NT2/D1 (cell line): ENCODE measurements around the gene DYRK1B.

Source experiments
- DNase-seq: peaks from one replicate; pipeline ENCODE4 v3.0.0-alpha.2; 2011; ENCODE audit warnings: low read depth, low spot score
- H3K27me3 ChIP-seq: 2 replicates; pipeline ENCODE4 v1.6.0; 2011; ENCODE audit warnings: mild to moderate bottlenecking; ENCODE audit not compliant: insufficient read length, insufficient read depth
- H3K36me3 ChIP-seq: 2 replicates; pipeline ENCODE4 v1.6.1; 2011; ENCODE audit warnings: mild to moderate bottlenecking, low read length, mixed read lengths; ENCODE audit not compliant: insufficient read depth, insufficient read length
- H3K4me1 ChIP-seq: 2 replicates; pipeline ENCODE4 v1.5.1; 2011; ENCODE audit not compliant: insufficient read depth, insufficient read length
- H3K4me3 ChIP-seq: 2 replicates; pipeline ENCODE4 v1.5.1; 2011; ENCODE audit warnings: low read depth; ENCODE audit not compliant: insufficient read length
- H3K9ac ChIP-seq: 2 replicates; pipeline ENCODE4 v1.6.0; 2011; ENCODE audit warnings: low read depth; ENCODE audit not compliant: insufficient read length
- H3K9me3 ChIP-seq: 2 replicates; pipeline ENCODE4 v1.5.1; 2011; ENCODE audit warnings: mild to moderate bottlenecking, low read length; ENCODE audit not compliant: insufficient read depth
- SUZ12 ChIP-seq: IDR thresholded peaks from 2 replicates; pipeline ENCODE4 v1.6.1; 2011; ENCODE audit not compliant: insufficient read length, insufficient read depth; ENCODE audit errors: extremely low read depth
- YY1 ChIP-seq: IDR thresholded peaks from 2 replicates; pipeline ENCODE4 v1.6.1; 2011; ENCODE audit not compliant: insufficient read length, insufficient read depth
- ZNF274 ChIP-seq: IDR thresholded peaks from 2 replicates; pipeline ENCODE4 v1.6.1; 2011; ENCODE audit warnings: mild to moderate bottlenecking, low read depth, low read length

DYRK1B gene

DNA sequence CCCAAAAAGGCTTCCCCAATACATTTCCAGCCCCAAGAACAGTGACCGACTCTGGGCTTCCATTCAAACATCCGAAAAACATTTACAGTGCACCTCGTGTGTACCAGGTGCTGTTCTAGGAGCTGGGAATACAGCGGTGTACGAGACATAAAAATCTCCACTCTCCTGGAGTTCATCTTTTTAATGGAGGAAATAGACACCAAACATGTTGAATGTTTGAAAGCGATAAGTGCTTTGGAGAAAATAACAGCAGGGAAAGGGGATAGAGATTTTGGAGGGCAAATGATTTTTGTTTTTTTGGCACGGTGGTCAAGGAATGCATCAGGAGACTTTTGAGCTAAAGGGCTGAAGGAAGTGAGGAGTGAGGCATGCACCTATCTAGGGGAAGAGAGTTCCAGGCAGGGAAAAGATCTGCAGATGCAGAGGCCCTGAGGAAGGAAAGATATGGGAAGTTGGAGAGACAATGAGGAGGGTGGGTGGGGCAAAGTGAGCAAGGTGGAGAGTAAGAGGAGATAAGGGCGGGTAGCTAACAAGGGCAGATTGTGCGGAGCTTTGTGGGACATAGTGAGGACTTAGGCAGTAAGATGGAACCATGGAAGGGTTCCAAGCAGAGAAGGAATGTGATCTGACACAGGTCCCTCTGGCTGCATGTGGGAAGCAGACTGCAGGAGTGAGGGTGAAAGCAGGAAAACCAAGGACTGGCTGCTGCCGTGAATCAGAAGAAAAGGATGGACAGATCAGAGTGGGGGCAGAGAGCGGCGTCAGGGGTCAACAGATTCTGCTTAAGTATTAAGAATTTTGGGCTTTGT, 12.9 kb upstream of the DYRK1B start:
- Histone ChIP-seq H3K27me3 (no peaks in the 10 kb centered on the region), H3K4me3 (peak overlapping the region; percentile 51), H3K9me3 (no peaks in the 10 kb centered on the region), H3K36me3 (peaks cover 3% of the 10 kb centered on the region), H3K9ac (peak overlapping the region; percentile 98), H3K4me1 (peaks cover 2% of the 10 kb centered on the region)
- TF ChIP-seq ZNF274 (no peak), SUZ12 (no peak), YY1 (no peak)
- DNase-seq = no peak

DNA sequence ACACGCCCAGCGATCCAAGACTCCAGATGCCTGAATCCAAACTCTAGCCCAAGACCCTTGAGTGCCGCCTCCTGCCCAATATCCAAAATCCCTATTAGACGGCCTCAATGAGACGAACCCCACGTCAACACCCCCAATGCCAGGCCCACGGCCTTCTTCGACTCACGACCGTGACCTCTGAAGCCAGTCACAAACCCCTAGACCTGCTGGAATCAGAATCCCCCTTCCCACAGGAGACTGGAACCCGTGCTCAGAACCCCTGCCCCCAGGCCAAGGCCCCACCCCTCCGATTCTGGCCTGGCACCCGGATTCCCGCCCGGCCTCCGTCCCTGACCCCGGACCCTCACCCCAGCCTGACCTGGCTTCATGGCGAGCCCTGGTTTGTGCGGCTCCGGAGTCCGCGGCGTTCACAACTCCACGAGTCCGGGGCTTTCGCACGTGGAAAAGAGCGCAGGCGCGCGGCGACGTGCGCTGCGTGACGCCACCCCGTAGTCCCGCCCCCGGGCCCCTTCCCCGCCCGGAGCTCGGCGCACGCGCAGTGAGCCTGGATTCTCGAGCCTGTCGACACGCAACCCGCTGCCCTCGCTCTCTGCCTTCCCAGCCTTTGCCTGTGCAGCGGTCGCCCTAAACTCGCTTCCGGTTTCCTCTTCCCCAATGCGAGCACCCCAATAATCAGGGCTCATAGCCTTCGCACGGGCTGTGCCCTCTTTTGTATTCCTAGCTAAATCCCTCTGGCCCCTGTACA, 12.1 kb upstream of the DYRK1B start, which contains the start of gene FBL:
Gene FBL (minus strand): TSS at position 447 of the 745 bp plus-strand sequence. CDS start 79 bp downstream, at position 368.
- TF ChIP-seq YY1 (no peak), ZNF274 (no peak), SUZ12 (no peak)
- peaks cover 2% of the 10 kb centered on the region for H3K4me1 ChIP-seq
- DNase-seq = peak; percentile 61
- H3K4me3 ChIP-seq = peak within 1 kb of the TSS; percentile 92
- H3K27me3 ChIP-seq = no peaks in the 10 kb centered on the region
- H3K36me3 ChIP-seq = peaks cover 8% of the 10 kb centered on the region
- no peaks in the 10 kb centered on the region for H3K9me3 ChIP-seq
- H3K9ac ChIP-seq = peak within 1 kb of the TSS; percentile 98

DNA sequence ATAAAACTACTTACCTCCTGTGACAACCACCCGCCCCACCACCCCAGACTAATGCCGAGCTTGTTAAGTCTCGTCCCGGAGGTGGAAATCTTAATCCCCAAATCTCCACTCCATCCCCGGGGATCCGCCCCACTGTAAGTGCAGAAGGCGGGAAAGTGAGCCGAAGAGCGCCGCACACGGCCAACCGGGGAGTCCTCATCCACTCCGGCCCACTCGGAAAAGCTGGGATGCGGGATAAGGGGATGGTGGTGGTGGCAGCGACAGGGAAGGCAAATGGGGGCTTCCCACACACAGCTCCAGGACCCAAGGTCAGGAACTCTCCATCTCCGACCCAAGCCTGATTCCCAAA, 11.6 kb upstream of the DYRK1B start:
- H3K4me3 ChIP-seq = peak overlapping the region; percentile 92
- no peak for DNase-seq
- peaks cover 13% of the 10 kb centered on the region for H3K36me3 ChIP-seq
- peaks cover 2% of the 10 kb centered on the region for H3K4me1 ChIP-seq
- no peaks in the 10 kb centered on the region for H3K27me3 ChIP-seq
- TF ChIP-seq ZNF274 = no peak
- TF ChIP-seq SUZ12 = no peak
- TF ChIP-seq YY1 = no peak
- no peaks in the 10 kb centered on the region for H3K9me3 ChIP-seq
- H3K9ac ChIP-seq = peak overlapping the region; percentile 98

DNA sequence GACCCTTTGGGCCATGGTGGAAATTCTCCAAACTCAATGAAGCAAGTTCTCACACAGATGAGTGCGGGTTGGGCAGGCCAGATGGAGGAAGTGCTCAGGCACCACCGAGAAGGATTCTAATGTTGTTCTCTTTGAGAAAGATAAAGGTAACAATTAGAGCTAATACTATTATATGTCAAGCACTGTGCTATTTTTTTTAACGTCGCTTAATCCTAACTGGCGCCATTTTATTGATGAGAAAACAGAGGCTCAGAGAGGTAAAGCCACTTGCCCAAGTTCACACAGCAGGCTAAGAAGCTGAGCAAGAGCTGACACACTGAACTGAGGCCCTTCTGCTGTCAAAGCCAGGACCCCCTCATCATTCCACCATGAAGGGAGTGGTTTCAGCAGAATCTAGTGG, 11.2 kb upstream of the DYRK1B start:
- H3K4me3 ChIP-seq = peak overlapping the region; percentile 92
- peaks cover 15% of the 10 kb centered on the region for H3K36me3 ChIP-seq
- H3K27me3 ChIP-seq = no peaks in the 10 kb centered on the region
- DNase-seq = no peak
- no peak for TF ChIP-seq SUZ12
- TF ChIP-seq ZNF274 = no peak
- no peak for TF ChIP-seq YY1
- H3K9ac ChIP-seq = peak overlapping the region; percentile 98
- H3K9me3 ChIP-seq = no peaks in the 10 kb centered on the region
- H3K4me1 ChIP-seq = peaks cover 2% of the 10 kb centered on the region

DNA sequence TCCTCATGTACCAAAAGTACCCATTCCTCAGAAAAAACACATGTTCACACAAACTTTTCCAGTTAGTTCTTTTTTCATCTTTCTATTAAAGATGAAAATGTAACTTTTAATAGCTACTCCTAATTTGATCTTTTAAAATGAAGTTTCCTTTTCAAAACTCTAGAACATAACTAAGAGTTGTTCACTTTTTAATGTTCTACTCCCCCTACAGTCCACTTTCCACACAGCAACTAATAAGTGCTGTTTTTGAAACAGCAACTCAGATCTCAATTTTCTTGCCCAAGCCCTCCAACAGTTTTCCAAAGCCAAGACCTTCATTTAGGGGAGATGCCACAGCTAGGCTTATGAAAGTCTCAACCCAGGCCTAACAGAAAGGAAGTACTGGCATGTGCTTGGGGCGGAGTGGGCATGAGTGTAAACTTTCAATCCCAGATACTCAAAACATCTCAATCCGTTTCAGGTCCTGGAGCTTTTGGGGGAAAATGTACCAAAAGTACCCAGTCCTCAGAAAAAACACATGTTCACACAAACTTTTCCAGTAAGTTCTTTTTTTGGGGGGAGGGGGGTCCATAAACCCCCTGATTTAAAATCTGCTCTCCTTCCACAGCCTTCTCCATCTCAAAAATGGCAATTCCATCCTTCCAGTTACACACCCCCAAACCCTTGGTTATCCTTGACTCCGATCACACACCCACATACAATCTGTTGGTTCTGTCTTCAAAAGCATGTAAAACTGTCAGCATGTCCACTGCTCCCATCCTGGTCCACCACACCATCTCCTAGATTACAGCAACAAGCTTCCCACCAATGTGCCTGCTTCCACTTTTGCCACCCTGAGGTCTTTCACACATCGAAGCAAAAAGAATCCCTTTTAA, 10.2 kb upstream of the DYRK1B start:
- no peaks in the 10 kb centered on the region for H3K9me3 ChIP-seq
- H3K4me1 ChIP-seq = peaks cover 2% of the 10 kb centered on the region
- peaks cover 26% of the 10 kb centered on the region for H3K36me3 ChIP-seq
- H3K4me3 ChIP-seq = peak overlapping the region; percentile 92
- DNase-seq = no peak
- H3K27me3 ChIP-seq = no peaks in the 10 kb centered on the region
- TF ChIP-seq SUZ12 (no peak), ZNF274 (no peak), YY1 (no peak)
- peak overlapping the region; percentile 53 for H3K9ac ChIP-seq

DNA sequence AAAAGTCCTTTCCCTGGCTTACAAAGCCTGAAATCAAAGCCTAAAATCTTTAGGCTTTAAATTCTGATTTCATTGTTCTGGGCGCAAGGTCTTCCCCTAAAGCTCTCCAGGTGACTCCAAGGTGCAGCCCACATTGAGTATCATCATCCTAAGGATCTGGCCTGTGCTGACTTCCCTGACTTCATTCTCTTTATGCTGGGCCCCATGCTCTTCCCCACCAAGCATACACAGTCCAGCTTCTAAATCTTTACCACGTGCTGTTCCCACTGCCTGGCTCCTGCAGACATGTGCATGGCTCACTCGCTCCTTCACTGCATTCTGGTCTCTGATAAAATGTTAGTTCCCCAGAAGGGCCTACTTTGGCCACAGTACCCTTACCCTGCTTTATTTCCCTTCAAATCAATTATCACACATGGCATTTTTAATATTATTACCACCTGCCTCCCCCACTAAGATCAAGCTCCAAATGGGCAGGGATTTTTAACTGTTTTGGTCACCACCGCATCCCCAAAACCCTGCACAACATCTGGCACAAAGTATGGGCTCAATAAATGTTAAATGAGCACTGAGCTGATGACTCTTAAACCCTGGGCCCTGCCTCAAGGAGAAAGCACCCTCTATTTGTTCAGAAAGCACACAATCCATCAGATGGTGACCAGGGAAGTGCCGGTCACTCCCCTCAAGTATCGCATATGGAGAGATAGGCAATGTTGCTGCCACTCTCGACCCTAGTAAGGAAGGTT, 8.9 kb upstream of the DYRK1B start:
- H3K36me3 ChIP-seq = peaks cover 39% of the 10 kb centered on the region
- H3K4me1 ChIP-seq = peaks cover 2% of the 10 kb centered on the region
- no peak overlapping the region for H3K4me3 ChIP-seq
- H3K9me3 ChIP-seq = no peaks in the 10 kb centered on the region
- no peaks in the 10 kb centered on the region for H3K27me3 ChIP-seq
- no peak for DNase-seq
- H3K9ac ChIP-seq = peak overlapping the region; percentile 50
- TF ChIP-seq ZNF274 = no peak
- TF ChIP-seq SUZ12 = no peak
- no peak for TF ChIP-seq YY1
